ENCODE results near the gene SLC24A3. TPM values are rescaled to one million over a fixed set of nuclear protein-coding genes. Genes with fewer than 3 reads are reported as not detected.

SLC24A3 gene
- polyA plus RNA-seq, 1 donor, result 9.9 TPM

GRCh38 chr20:19338380-19338779 is 125.9 kb downstream of the SLC24A3 start:
- DNase-seq, result no peak
- Histone ChIP-seq H3K4me3 (ENCODE audit: low read length) (no peak overlapping the region), H3K9me3 (ENCODE audit: control insufficient read depth, low read depth, low read length) (no peaks in the 10 kb centered on the region), H3K27ac (ENCODE audit: low read length) (no peak overlapping the region), H3K4me1 (ENCODE audit: control insufficient read depth, insufficient read depth, low read length) (no peaks in the 10 kb centered on the region), H3K27me3 (ENCODE audit: control insufficient read depth, insufficient read depth, low read length) (peaks cover 4% of the 10 kb centered on the region), H3K36me3 (ENCODE audit: control insufficient read depth, insufficient read depth, low read length) (no peaks in the 10 kb centered on the region)
- WGBS (ENCODE audit: insufficient coverage, low lambda C conversion rate), result no CpG with 5 or more reads among the region's 3 CpGs

- no peak for DNase-seq
- H3K27ac ChIP-seq (ENCODE audit: low read length), result no peak overlapping the region
- no CpG with 5 or more reads among the region's 6 CpGs for WGBS (ENCODE audit: insufficient coverage, low lambda C conversion rate)
These were observed 126.5 kb downstream of the SLC24A3 start for GRCh38 chr20:19338960-19339359.

GRCh38 chr20:19341348-19342053 is 129.1 kb downstream of the SLC24A3 start:
- WGBS (ENCODE audit: insufficient coverage, low lambda C conversion rate), result no CpG with 5 or more reads among the region's 3 CpGs
- DNase-seq, result no peak
- Histone ChIP-seq H3K27me3 (ENCODE audit: control insufficient read depth, insufficient read depth, low read length) (no peaks in the 10 kb centered on the region), H3K27ac (ENCODE audit: low read length) (no peak overlapping the region), H3K9me3 (ENCODE audit: control insufficient read depth, low read depth, low read length) (no peaks in the 10 kb centered on the region), H3K4me1 (ENCODE audit: control insufficient read depth, insufficient read depth, low read length) (no peaks in the 10 kb centered on the region), H3K36me3 (ENCODE audit: control insufficient read depth, insufficient read depth, low read length) (no peaks in the 10 kb centered on the region), H3K4me3 (ENCODE audit: low read length) (no peak overlapping the region)

More at GRCh38 chr20:19338960-19339359, 126.5 kb downstream of the SLC24A3 start:
- Histone ChIP-seq H3K4me1 (ENCODE audit: control insufficient read depth, insufficient read depth, low read length) (no peaks in the 10 kb centered on the region), H3K27me3 (ENCODE audit: control insufficient read depth, insufficient read depth, low read length) (peaks cover 4% of the 10 kb centered on the region), H3K9me3 (ENCODE audit: control insufficient read depth, low read depth, low read length) (no peaks in the 10 kb centered on the region), H3K4me3 (ENCODE audit: low read length) (no peak overlapping the region), H3K36me3 (ENCODE audit: control insufficient read depth, insufficient read depth, low read length) (no peaks in the 10 kb centered on the region)

DNA sequence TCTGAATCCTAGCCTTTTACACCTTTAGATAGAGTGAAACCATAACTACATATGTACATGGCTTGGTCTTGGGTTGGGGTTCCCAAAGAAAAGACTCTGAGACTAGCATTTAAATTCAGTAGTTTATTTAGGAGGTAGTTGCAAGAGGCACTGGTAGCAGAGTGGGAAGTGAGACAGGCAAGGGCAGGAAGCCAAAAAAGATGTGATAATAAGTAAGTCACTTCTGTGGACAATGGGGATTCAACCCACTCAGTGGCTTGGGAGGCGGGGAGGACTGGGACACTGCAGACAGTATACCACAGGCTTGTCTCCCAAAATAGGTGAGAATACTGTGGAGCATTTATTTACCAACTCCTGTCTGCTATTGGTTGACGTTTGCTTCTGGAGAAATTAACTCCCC is 131.9 kb downstream of the SLC24A3 start:
- DNase-seq, result no peak
- H3K9me3 ChIP-seq (ENCODE audit: control insufficient read depth, low read depth, low read length), result no peaks in the 10 kb centered on the region
- H3K27ac ChIP-seq (ENCODE audit: low read length), result no peak overlapping the region
- no peaks in the 10 kb centered on the region for H3K27me3 ChIP-seq (ENCODE audit: control insufficient read depth, insufficient read depth, low read length)
- no peaks in the 10 kb centered on the region for H3K36me3 ChIP-seq (ENCODE audit: control insufficient read depth, insufficient read depth, low read length)
- no peaks in the 10 kb centered on the region for H3K4me1 ChIP-seq (ENCODE audit: control insufficient read depth, insufficient read depth, low read length)
- H3K4me3 ChIP-seq (ENCODE audit: low read length), result no peak overlapping the region
- WGBS (ENCODE audit: insufficient coverage, low lambda C conversion rate), result no CpG with 5 or more reads among the region's 2 CpGs

DNA sequence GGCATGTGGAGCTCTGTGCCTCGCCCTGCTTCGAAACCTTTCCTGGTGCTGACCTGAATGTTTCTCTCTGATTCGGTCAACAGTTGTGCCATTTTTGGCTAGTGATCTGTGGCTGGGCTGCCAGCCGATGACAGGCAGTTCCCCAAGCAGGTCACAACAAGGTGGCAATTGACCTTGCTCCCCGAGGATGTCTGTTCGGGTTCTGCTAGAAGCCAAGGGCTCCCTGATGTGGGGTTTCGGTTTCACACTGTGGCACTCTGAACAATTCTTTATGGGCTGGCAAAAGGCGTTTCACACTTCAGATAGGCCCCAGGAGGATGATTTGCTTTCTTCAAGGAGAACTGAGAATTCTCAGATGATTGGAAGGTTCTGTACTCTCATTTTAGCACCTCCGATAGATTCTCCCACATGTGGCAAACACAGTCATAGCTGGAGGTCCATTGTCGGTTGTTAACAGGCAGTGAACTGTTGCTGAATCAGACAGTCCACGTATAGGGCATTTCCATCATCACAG is 135.6 kb downstream of the SLC24A3 start:
- H3K27ac ChIP-seq (ENCODE audit: low read length), result no peak overlapping the region

GRCh38 chr20:19348582-19348981 is 136.1 kb downstream of the SLC24A3 start:
- no peak for DNase-seq
- Histone ChIP-seq H3K4me1 (ENCODE audit: control insufficient read depth, insufficient read depth, low read length) (no peaks in the 10 kb centered on the region), H3K27me3 (ENCODE audit: control insufficient read depth, insufficient read depth, low read length) (no peaks in the 10 kb centered on the region), H3K4me3 (ENCODE audit: low read length) (no peak overlapping the region), H3K27ac (ENCODE audit: low read length) (no peak overlapping the region), H3K36me3 (ENCODE audit: control insufficient read depth, insufficient read depth, low read length) (no peaks in the 10 kb centered on the region), H3K9me3 (ENCODE audit: control insufficient read depth, low read depth, low read length) (no peaks in the 10 kb centered on the region)
- WGBS (ENCODE audit: insufficient coverage, low lambda C conversion rate), result no CpG with 5 or more reads among the region's 3 CpGs

More for the DNA sequence above, 135.6 kb downstream of the SLC24A3 start:
- no peak overlapping the region for H3K4me3 ChIP-seq (ENCODE audit: low read length)
- H3K27me3 ChIP-seq (ENCODE audit: control insufficient read depth, insufficient read depth, low read length), result no peaks in the 10 kb centered on the region
- WGBS (ENCODE audit: insufficient coverage, low lambda C conversion rate), result no CpG with 5 or more reads among the region's 11 CpGs
- no peak for DNase-seq
- H3K36me3 ChIP-seq (ENCODE audit: control insufficient read depth, insufficient read depth, low read length), result no peaks in the 10 kb centered on the region
- H3K4me1 ChIP-seq (ENCODE audit: control insufficient read depth, insufficient read depth, low read length), result no peaks in the 10 kb centered on the region
- H3K9me3 ChIP-seq (ENCODE audit: control insufficient read depth, low read depth, low read length), result no peaks in the 10 kb centered on the region

- Histone ChIP-seq H3K36me3 (ENCODE audit: control insufficient read depth, insufficient read depth, low read length) (no peaks in the 10 kb centered on the region), H3K27ac (ENCODE audit: low read length) (no peak overlapping the region), H3K27me3 (ENCODE audit: control insufficient read depth, insufficient read depth, low read length) (no peaks in the 10 kb centered on the region), H3K4me1 (ENCODE audit: control insufficient read depth, insufficient read depth, low read length) (no peaks in the 10 kb centered on the region), H3K4me3 (ENCODE audit: low read length) (no peak overlapping the region), H3K9me3 (ENCODE audit: control insufficient read depth, low read depth, low read length) (no peaks in the 10 kb centered on the region)
- no peak for DNase-seq
- no CpG with 5 or more reads among the region's 5 CpGs for WGBS (ENCODE audit: insufficient coverage, low lambda C conversion rate)
These were observed 137.4 kb downstream of the SLC24A3 start for GRCh38 chr20:19349879-19350278.

- Histone ChIP-seq H3K4me3 (ENCODE audit: low read length) (no peak overlapping the region), H3K9me3 (ENCODE audit: control insufficient read depth, low read depth, low read length) (no peaks in the 10 kb centered on the region), H3K36me3 (ENCODE audit: control insufficient read depth, insufficient read depth, low read length) (no peaks in the 10 kb centered on the region), H3K4me1 (ENCODE audit: control insufficient read depth, insufficient read depth, low read length) (no peaks in the 10 kb centered on the region), H3K27me3 (ENCODE audit: control insufficient read depth, insufficient read depth, low read length) (no peaks in the 10 kb centered on the region), H3K27ac (ENCODE audit: low read length) (no peak overlapping the region)
- no peak for DNase-seq
- no CpG with 5 or more reads among the region's 2 CpGs for WGBS (ENCODE audit: insufficient coverage, low lambda C conversion rate)
These were observed 139.1 kb downstream of the SLC24A3 start for GRCh38 chr20:19351542-19351941.

- Histone ChIP-seq H3K36me3 (ENCODE audit: control insufficient read depth, insufficient read depth, low read length) (no peaks in the 10 kb centered on the region), H3K4me3 (ENCODE audit: low read length) (no peak overlapping the region), H3K4me1 (ENCODE audit: control insufficient read depth, insufficient read depth, low read length) (no peaks in the 10 kb centered on the region), H3K27me3 (ENCODE audit: control insufficient read depth, insufficient read depth, low read length) (no peaks in the 10 kb centered on the region), H3K9me3 (ENCODE audit: control insufficient read depth, low read depth, low read length) (no peaks in the 10 kb centered on the region), H3K27ac (ENCODE audit: low read length) (no peak overlapping the region)
- DNase-seq, result no peak
- no CpG with 5 or more reads among the region's 3 CpGs for WGBS (ENCODE audit: insufficient coverage, low lambda C conversion rate)
These were observed 142.5 kb downstream of the SLC24A3 start for GRCh38 chr20:19354950-19355349.

DNA sequence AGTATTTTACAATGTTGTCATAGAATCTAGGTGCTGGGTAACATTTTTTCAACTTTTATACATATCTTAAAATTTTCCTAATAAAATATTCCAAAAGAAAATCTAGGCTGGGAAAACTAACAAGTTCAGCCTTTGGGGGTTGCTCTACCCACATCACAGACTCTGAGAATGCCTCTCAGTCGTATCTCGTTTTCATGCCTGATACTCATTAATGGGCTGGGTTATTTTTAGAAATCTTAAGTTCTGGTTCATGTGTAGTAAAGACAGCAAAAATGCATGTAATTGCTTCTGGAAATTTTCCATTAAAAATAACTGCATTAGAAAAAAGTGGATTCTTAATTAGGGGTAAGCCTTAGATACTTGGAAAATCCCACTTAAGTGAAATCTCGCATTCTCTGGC is 149.3 kb downstream of the SLC24A3 start:
- no peaks in the 10 kb centered on the region for H3K4me1 ChIP-seq (ENCODE audit: control insufficient read depth, insufficient read depth, low read length)
- no peaks in the 10 kb centered on the region for H3K9me3 ChIP-seq (ENCODE audit: control insufficient read depth, low read depth, low read length)
- no peaks in the 10 kb centered on the region for H3K27me3 ChIP-seq (ENCODE audit: control insufficient read depth, insufficient read depth, low read length)
- H3K4me3 ChIP-seq (ENCODE audit: low read length), result no peak overlapping the region
- no peak for DNase-seq
- WGBS (ENCODE audit: insufficient coverage, low lambda C conversion rate), result 86% methylated on average over 1 of the region's 3 CpGs
- H3K36me3 ChIP-seq (ENCODE audit: control insufficient read depth, insufficient read depth, low read length), result no peaks in the 10 kb centered on the region
- no peak overlapping the region for H3K27ac ChIP-seq (ENCODE audit: low read length)

DNA sequence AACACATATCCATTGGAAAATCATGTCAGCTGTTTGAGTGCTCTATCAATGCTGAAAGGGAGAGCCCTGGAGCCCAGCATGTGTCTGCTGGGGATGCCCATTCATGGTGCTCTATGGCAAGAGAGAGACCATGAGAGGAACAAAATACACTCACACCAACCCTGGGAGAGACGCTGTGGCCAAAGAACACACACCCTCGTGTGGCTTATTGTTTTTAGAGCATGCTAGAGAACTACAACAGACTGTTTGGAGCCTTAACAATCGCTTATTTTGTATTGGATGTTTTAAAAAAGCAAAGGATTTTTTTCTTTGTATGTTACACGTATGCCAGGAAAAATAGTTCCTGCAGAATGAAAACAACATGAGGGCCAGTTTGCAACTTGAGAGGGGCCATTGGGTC is 151.0 kb downstream of the SLC24A3 start:
- Histone ChIP-seq H3K27ac (ENCODE audit: low read length) (no peak overlapping the region), H3K27me3 (ENCODE audit: control insufficient read depth, insufficient read depth, low read length) (no peaks in the 10 kb centered on the region), H3K9me3 (ENCODE audit: control insufficient read depth, low read depth, low read length) (no peaks in the 10 kb centered on the region), H3K4me3 (ENCODE audit: low read length) (no peak overlapping the region), H3K36me3 (ENCODE audit: control insufficient read depth, insufficient read depth, low read length) (no peaks in the 10 kb centered on the region), H3K4me1 (ENCODE audit: control insufficient read depth, insufficient read depth, low read length) (no peaks in the 10 kb centered on the region)
- no CpG with 5 or more reads among the region's 4 CpGs for WGBS (ENCODE audit: insufficient coverage, low lambda C conversion rate)
- no peak for DNase-seq
